Measurements from ENCODE around the gene RAD51B.

RAD51B gene

DNA sequence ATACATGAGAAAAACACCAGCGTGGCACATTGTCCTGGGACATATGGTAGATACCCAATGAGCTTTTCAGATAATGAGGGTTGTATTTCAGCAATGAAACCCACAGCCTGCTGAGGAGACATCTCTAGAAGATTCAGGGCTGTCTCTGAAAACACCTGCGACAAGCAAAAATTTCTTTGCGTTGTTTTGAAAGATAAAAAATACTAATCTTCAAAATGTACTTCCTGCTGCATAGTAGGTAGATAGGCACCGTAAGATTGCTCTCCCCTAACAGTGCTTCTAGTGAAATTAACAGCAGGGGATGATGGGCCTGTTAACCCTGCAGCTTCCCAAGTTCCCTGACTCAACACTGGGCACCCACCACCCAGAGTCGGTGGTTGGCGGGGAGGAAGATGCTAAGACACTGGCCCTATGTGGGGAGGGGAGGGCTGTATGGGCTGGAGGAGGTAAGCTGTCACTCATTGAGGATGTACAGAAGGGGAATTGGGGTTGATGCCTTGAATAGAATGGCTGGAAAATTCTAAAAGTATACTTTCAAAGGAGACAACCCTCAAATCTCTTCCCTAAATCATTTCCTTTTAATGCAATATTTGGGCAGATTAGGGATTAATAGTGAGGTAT lies 953.3 kb downstream of the RAD51B start:
- DNase-seq = no peak

DNA sequence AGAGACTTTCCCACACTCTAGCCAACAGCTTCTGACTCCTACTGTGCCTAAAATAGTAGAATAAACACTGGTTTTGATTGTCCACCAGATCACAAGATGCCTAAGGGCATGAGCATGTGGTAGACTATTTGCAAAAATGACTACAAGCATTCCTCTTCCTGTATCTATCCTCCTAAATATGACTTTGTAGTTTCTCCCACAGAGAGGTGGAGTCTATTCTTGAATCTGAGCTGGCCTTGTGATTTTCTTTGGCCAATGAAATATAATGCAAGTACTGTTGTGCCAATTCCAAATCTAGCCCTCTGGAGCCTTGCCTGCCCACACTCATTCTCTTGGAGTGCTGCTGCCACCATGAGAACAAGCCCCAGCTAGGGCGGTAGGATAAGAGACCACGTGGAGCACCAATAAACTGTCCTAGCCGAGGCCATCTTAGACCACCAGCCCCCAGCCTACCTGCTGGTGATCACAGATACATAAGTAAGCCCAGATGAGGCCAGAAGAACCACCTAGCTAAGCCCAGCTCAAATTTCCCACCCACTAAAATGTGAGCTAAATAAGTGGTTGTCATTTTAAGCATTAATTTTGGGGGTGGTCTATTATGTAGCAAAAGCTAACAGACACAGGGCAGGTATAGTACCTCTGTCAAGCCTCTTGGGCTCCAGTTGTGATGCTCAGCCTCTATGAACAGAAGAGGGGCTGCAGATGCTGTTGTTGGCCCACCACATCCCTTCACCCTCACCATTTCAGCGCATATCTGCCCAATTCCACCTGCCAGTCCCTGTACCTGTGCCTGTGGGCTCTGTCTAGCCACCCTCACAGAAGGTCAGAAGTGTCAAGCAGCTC lies 955.4 kb downstream of the RAD51B start:
- no peak for DNase-seq

DNA sequence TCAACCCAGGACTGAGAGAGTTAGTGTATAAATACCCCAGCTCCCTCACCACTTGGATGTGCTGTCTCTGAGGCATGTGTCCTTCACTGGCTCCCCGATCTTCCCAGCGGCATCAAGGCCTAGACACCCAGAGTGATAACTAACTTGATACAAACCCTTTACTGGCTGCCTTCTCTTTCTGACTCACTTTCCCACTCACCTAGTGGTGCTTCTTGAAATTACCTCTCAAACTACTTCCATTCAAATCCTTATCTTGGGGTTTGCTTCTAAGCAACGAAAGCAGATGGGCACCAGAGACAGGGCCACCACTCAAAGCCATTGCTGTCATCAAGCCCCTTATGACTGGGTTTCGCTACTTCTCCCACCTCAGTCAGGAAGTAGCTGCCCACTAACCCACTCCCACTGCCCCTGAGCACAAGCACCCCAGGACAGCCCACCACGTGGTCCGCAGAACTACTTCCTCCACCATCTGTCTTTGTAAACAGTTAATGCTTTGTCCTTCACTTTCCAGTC lies 956.1 kb downstream of the RAD51B start:
- DNase-seq = no peak

DNA sequence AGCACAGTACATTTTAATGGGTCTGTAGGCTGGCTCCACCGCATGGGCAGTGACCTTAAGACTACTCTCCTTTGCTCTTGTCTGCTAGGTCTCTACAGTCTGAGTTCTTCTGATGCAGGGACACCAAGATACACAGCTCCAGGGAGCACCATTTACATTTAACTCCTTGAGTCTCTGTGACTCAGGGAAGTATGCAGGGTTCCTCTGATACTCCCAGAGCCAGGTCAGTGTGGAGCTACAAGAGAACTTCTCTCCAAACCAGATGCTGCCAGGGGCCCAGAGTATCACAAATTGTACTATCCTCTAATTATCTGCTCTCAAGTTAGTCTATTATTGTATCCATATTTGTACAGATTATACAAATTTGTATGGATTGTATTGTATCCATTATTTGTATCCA lies 958.1 kb downstream of the RAD51B start:
- DNase-seq = no peak

All from activated effector memory CD4-positive, alpha-beta T cell treated with anti-CD3 and anti-CD28 coated beads, Interleukin-2, amount 50 U/mL, for 16 hours (primary cell).